Fibroblast of lung (primary cell): Measurements from ENCODE around the gene NDC1. TPM values are rescaled to one million over a fixed set of nuclear protein-coding genes. Genes with fewer than 3 reads are reported as not detected.

Experiments
- DNase-seq, 2 donors: peaks; one replicate each; pipeline versions ENCODE4 v3.0.0 to v3.0.0-alpha.2; 2010; ENCODE audit warnings: low read depth in 2 of 2
- H2AFZ ChIP-seq: 2 replicates; pipeline ENCODE4 v1.5.1; 2012; ENCODE audit warnings: low read length, control low read depth, inconsistent platforms
- H3K27ac ChIP-seq: 2 replicates; pipeline ENCODE4 v1.5.1; 2011; ENCODE audit warnings: low read length, control low read depth; ENCODE audit not compliant: insufficient read depth
- H3K27me3 ChIP-seq: 2 replicates; pipeline ENCODE4 v1.5.1; 2011; ENCODE audit warnings: mild to moderate bottlenecking, low read length; ENCODE audit not compliant: control insufficient read depth, insufficient read depth
- H3K36me3 ChIP-seq: 2 replicates; pipeline ENCODE4 v1.5.1; 2011; ENCODE audit warnings: low read length; ENCODE audit not compliant: control insufficient read depth, insufficient read depth
- H3K4me1 ChIP-seq: 2 replicates; pipeline ENCODE4 v1.5.1; 2011; ENCODE audit warnings: low read length; ENCODE audit not compliant: control insufficient read depth, insufficient read depth; ENCODE audit errors: extremely low read depth
- H3K4me2 ChIP-seq: 2 replicates; pipeline ENCODE4 v1.5.1; 2011; ENCODE audit warnings: low read length, control low read depth; ENCODE audit not compliant: insufficient read depth; ENCODE audit errors: extremely low read depth
- H3K4me3 ChIP-seq, 4 experiments: fragments of 200-600 bp in 1 of 4; sonication (generic) in 1 of 4; replicated peaks in 1 of 4; 2 replicates each; pipeline ENCODE4 v1.5.1; 2011 to 2016; ENCODE audit warnings: low read length in 4 of 4, low read depth in 3 of 4, mild to moderate bottlenecking in 3 of 4, control low read depth in 2 of 4, inconsistent platforms in 1 of 4, mixed read lengths in 1 of 4; ENCODE audit not compliant: insufficient read depth in 1 of 4; ENCODE audit errors: control extremely low read depth in 1 of 4
- H3K79me2 ChIP-seq: 2 replicates; pipeline ENCODE4 v1.5.1; 2012; ENCODE audit warnings: mild to moderate bottlenecking, low read length, inconsistent platforms; ENCODE audit not compliant: control insufficient read depth, insufficient read depth
- H3K9ac ChIP-seq: 2 replicates; pipeline ENCODE4 v1.5.1; 2011; ENCODE audit warnings: mild to moderate bottlenecking, low read length, control low read depth; ENCODE audit not compliant: insufficient read depth
- H3K9me3 ChIP-seq: 2 replicates; pipeline ENCODE4 v1.5.1; 2012; ENCODE audit warnings: low read depth, low read length; ENCODE audit not compliant: control insufficient read depth, insufficient read depth
- H4K20me1 ChIP-seq: 2 replicates; pipeline ENCODE4 v1.5.1; 2011; ENCODE audit warnings: low read length; ENCODE audit not compliant: control insufficient read depth, insufficient read depth; ENCODE audit errors: extremely low read depth
- CTCF ChIP-seq, 2 donors: IDR thresholded peaks in 1 of 2; conservative IDR thresholded peaks in 1 of 2; 1 replicate in 1 of 2; 2 replicates in 1 of 2; pipeline ENCODE4 v1.5.1; 2011 to 2012; ENCODE audit warnings: low read length in 2 of 2, control low read depth in 1 of 2, inconsistent platforms in 1 of 2, low read depth in 1 of 2, mild to moderate bottlenecking in 1 of 2
- EZH2 ChIP-seq: IDR thresholded peaks from 2 replicates; pipeline ENCODE4 v1.5.1; 2012; ENCODE audit warnings: low read length, control low read depth, mild to moderate bottlenecking; ENCODE audit errors: missing control alignments
- polyA plus RNA-seq, 2 donors: library from polyadenylated mRNA; depleted of rRNA in 1 of 2; stranded (reverse) in 1 of 2; unstranded in 1 of 2; fragments of >200 nt; gene quantifications; 2 replicates each; pipeline ENCODE4 v1.2.1, GENCODE V29; 2011 to 2012; ENCODE audit warnings: missing spikeins in 1 of 2
- total RNA-seq: library from RNA; depleted of rRNA; stranded (reverse); fragments of >200 nt; gene quantifications from 2 replicates; pipeline ENCODE4 v1.2.1, GENCODE V29; 2014

The NDC1 gene
- total and polyA plus RNA-seq, 2 donors (not counting 1 experiment from before 2014, with no cell fraction given), result 11.6 to 14.3 TPM

DNA sequence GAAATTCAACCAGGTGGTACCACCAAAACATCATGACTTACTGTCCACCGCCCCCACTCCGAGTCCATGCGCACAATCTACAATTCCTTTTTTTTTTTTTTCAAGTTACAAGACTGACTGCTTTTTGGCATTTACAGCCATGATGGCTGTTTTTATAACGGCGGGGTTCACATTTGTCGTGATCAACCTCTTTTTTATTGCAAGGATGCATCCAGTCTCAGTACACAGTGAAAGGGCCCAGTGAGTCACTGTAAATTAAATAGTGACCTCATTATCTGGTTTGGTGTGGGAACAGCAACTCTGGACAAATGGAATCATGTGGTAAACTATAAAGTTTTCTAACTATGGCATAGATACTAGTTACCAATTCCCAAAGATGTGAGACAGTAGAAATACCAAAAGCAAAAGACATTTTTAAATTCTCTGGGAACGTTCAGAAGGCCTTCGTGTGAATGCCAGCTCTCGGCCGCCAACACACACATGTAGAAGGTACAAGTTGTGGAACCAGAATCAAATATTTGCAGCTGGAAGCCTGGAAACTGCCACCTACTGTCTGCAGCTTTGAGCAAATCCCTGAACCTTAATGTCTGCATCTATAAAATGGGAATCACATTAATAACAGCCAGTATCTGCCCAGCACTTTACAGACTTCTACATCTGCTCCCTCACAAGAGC is 104.0 kb downstream of the NDC1 start:
- H3K27me3 ChIP-seq, result peaks cover 15% of the 10 kb centered on the region
- H3K27ac ChIP-seq, result peak overlapping the region; percentile 69
- peaks cover 20% of the 10 kb centered on the region for H3K4me1 ChIP-seq
- no peaks in the 10 kb centered on the region for H3K36me3 ChIP-seq
- H3K4me3 ChIP-seq, result no peak overlapping the region
- no peaks in the 10 kb centered on the region for H3K79me2 ChIP-seq
- DNase-seq, result peak; percentile 74 to 88
- H3K4me2 ChIP-seq, result peak overlapping the region; percentile 27
- H3K9me3 ChIP-seq, result no peaks in the 10 kb centered on the region
- no peak overlapping the region for H2AFZ ChIP-seq
- H3K9ac ChIP-seq, result no peak overlapping the region
- H4K20me1 ChIP-seq, result no peaks in the 10 kb centered on the region
- TF ChIP-seq CTCF (conservative IDR thresholded peaks at IDR 0.05 in 1 of 2, IDR thresholded peaks at IDR 0.05 in 1 of 2; ENCODE audit: low read depth in 1 of 2, low read length in 2 of 2) (no peak), EZH2 (no peak)

DNA sequence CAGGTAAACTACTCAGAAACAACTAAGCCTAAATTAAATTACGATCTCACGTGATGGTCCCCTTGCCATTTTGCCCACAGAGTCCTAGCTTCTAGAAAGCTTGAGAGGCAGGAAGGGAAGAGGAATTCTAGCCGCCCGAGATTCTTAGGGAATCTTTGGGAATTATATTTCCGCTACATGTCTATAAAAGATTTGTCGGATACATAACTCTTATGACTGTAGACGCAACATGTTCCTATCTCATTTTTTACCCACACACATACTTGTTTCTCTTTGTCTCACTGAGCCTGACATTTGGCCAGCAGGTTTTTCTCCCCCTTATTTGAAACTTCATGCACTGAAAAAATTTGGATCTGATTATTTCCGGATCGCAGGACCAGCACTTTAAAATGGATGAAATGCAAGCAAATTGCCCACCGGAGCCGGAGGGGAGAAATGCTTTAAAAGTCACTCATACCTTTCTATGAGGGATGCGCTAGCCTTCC is 104.6 kb downstream of the NDC1 start:
- Histone ChIP-seq H3K79me2 (no peaks in the 10 kb centered on the region), H3K9me3 (no peaks in the 10 kb centered on the region), H3K36me3 (no peaks in the 10 kb centered on the region), H2AFZ (no peak overlapping the region), H3K9ac (no peak overlapping the region), H3K4me3 (peak overlapping the region in 1 of 4 experiments; percentile 36), H4K20me1 (no peaks in the 10 kb centered on the region), H3K27ac (peak overlapping the region; percentile 69), H3K4me2 (peak overlapping the region; percentile 33), H3K4me1 (peaks cover 18% of the 10 kb centered on the region), H3K27me3 (peaks cover 13% of the 10 kb centered on the region)
- TF ChIP-seq EZH2, result no peak
- no peak for TF ChIP-seq CTCF (conservative IDR thresholded peaks at IDR 0.05 in 1 of 2, IDR thresholded peaks at IDR 0.05 in 1 of 2; ENCODE audit: low read depth in 1 of 2, low read length in 2 of 2)
- DNase-seq, result peak in 1 of 2 donors; percentile 73

- peak; percentile 95 to 97 for DNase-seq
- H3K9ac ChIP-seq, result no peak overlapping the region
- peaks cover 8% of the 10 kb centered on the region for H3K27me3 ChIP-seq
- H3K36me3 ChIP-seq, result no peaks in the 10 kb centered on the region
- H4K20me1 ChIP-seq, result no peaks in the 10 kb centered on the region
- no peak overlapping the region for H2AFZ ChIP-seq
- no peak overlapping the region for H3K4me2 ChIP-seq
- H3K79me2 ChIP-seq, result no peaks in the 10 kb centered on the region
- H3K4me1 ChIP-seq, result peaks cover 13% of the 10 kb centered on the region
- TF ChIP-seq CTCF (conservative IDR thresholded peaks at IDR 0.05 in 1 of 2, IDR thresholded peaks at IDR 0.05 in 1 of 2; ENCODE audit: low read depth in 1 of 2, low read length in 2 of 2) (no peak), EZH2 (no peak)
- no peaks in the 10 kb centered on the region for H3K9me3 ChIP-seq
- H3K27ac ChIP-seq, result peak overlapping the region; percentile 69
- peak overlapping the region in 1 of 4 experiments; percentile 36 for H3K4me3 ChIP-seq
Observed at GRCh38 chr1:53732912-53733317, 105.2 kb downstream of the NDC1 start.
